Superior temporal gyrus (tissue), 1 donor: ENCODE results near the gene RRAS.
"Not testable (repeated sequence)": the region's sequence is repeated elsewhere in the genome, so short reads cannot be mapped to it uniquely, and the experiment has no call there.

Experiments used
- DNase-seq: peaks from one replicate; pipeline ENCODE4 v3.0.0-alpha.2; 2016; ENCODE audit errors: extremely low spot score

The RRAS gene

GRCh38 chr19:49632576-49632975, 7.4 kb downstream of the RRAS start:
- DNase-seq = no peak

- DNase-seq = no peak
These were observed 8.2 kb downstream of the RRAS start for GRCh38 chr19:49631610-49632192.

GRCh38 chr19:49631014-49631588, 8.8 kb downstream of the RRAS start:
- no peak for DNase-seq

- no peak for DNase-seq
These were observed 10.3 kb downstream of the RRAS start for GRCh38 chr19:49629659-49630058.

GRCh38 chr19:49626226-49626625, 13.7 kb downstream of the RRAS start:
- no peak for DNase-seq

- DNase-seq = no peak
These were observed 14.7 kb downstream of the RRAS start for GRCh38 chr19:49624967-49625910.

GRCh38 chr19:49617860-49618259, 22.1 kb downstream of the RRAS start:
- DNase-seq = not testable (repeated sequence)

GRCh38 chr19:49616945-49617344, 23.0 kb downstream of the RRAS start:
- DNase-seq = no peak

- no peak for DNase-seq
These were observed 23.4 kb downstream of the RRAS start for GRCh38 chr19:49616532-49616931.

- no peak for DNase-seq
These were observed 24.1 kb downstream of the RRAS start for GRCh38 chr19:49615861-49616260.

- no peak for DNase-seq
These were observed 25.7 kb downstream of the RRAS start for GRCh38 chr19:49614096-49614833.

- no peak for DNase-seq
These were observed 26.6 kb downstream of the RRAS start for GRCh38 chr19:49613374-49613773.

GRCh38 chr19:49609499-49610092, 30.3 kb downstream of the RRAS start:
- no peak for DNase-seq

GRCh38 chr19:49605605-49606004, 34.3 kb downstream of the RRAS start:
- DNase-seq = no peak

- no peak for DNase-seq
These were observed 37.1 kb downstream of the RRAS start for GRCh38 chr19:49602806-49603205.

GRCh38 chr19:49601482-49602038, 38.4 kb downstream of the RRAS start:
- no peak for DNase-seq

GRCh38 chr19:49599378-49600295, 40.3 kb downstream of the RRAS start:
- DNase-seq = no peak

- DNase-seq = no peak
These were observed 42.3 kb downstream of the RRAS start for GRCh38 chr19:49597703-49597974.

- no peak for DNase-seq
These were observed 42.8 kb downstream of the RRAS start for GRCh38 chr19:49596954-49597702.

GRCh38 chr19:49596407-49596806, 43.5 kb downstream of the RRAS start:
- no peak for DNase-seq
